Activated CD8-positive, alpha-beta memory T cell treated with anti-CD3 and anti-CD28 coated beads for 1 hour (primary cell): ENCODE data around the gene DCAF12L2.
"Not testable (repeated sequence)": the region's sequence is repeated elsewhere in the genome, so short reads cannot be mapped to it uniquely, and the experiment has no call there.

Experiments used
- DNase-seq, 2 donors: peaks; one replicate each; pipeline ENCODE4 v3.0.0-alpha.2; 2020; ENCODE audit warnings: low read depth in 1 of 2; ENCODE audit errors: extremely low read depth in 1 of 2

The DCAF12L2 gene

DNA sequence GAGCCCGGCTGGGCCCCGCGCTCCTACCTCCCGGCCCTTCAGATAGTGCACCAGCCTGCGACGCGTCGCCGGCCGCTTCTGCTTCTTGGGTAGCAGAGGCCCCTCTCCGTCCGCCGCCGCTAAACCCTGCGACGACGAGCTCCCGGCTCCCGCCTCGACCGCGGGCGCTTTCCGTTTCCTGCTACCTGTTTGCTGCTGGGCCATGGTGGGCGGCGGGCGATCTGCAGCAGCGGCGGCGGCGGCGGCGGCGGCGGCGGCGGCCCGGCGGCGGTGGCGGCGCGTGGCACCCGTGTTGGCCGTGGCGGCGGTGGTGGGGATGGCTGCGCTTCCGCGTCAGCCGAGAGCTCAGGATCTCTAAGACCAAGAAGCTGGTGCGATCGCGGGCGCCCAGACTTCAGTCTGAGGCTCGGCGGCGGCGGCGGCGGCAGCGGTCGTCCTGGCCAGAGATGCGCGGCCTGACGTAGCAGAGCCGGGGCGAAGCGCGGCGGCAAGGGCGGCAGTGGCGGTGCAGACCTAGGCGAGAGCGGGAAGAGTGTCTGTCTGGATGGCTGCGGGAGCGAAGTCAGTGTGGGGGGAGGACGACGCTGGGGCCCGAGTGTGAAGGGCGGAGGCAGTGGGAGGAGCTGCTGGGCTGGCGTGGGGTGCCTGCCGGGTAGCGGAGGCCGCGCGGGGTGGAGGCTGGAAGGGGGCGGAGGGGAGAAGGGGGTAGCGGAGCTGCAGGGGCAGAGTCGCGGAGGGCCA, at the start of gene DCAF12L2:
DCAF12L2 (minus strand) TSS at position 569 of the 741 bp plus-strand sequence; CDS start at position 204, 365 bp downstream.
- no peak for DNase-seq

GRCh38 chrX:126190888-126191287, 24.8 kb upstream of the DCAF12L2 start:
- not testable (repeated sequence) for DNase-seq

DNA sequence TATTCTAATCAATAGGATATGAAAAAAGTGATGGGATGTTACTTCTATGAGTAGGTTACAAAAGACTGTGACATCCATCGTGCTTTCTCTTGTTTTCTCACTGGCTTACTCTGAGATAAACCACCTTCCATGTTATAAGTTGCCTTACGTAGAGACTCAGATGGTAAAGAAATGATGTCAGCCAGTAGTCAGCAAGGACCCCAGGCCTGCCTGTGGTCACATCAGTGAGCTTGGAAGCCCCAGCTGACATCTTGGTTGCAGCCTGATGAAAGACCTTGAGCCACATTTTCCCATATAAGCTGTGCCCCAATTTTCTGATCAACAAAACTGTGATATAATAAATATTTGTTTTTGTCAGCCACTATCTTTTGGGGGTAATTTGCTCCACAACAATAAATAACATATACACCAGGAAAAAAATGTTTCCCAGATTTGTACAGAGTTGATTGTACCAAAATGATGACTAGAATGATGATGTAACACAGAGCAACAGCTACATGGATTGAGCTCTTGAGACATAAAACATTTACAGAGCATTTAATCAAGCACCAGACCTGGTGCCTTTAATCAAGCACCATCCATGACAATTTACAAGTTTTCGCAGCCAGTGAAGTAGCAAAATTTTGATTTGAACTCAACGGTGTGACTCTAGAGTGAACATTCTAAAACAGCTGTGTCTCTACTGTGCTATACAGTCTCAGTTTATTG, 11.2 kb upstream of the DCAF12L2 start:
- no peak for DNase-seq

- no peak for DNase-seq
Measured at GRCh38 chrX:126170720-126171119, 4.6 kb upstream of the DCAF12L2 start.

GRCh38 chrX:126167560-126167959, 1.5 kb upstream of the DCAF12L2 start:
- DNase-seq: no peak

- DNase-seq: no peak
Measured at GRCh38 chrX:126165401-126165720, 728 bp downstream of the DCAF12L2 start.

DNA sequence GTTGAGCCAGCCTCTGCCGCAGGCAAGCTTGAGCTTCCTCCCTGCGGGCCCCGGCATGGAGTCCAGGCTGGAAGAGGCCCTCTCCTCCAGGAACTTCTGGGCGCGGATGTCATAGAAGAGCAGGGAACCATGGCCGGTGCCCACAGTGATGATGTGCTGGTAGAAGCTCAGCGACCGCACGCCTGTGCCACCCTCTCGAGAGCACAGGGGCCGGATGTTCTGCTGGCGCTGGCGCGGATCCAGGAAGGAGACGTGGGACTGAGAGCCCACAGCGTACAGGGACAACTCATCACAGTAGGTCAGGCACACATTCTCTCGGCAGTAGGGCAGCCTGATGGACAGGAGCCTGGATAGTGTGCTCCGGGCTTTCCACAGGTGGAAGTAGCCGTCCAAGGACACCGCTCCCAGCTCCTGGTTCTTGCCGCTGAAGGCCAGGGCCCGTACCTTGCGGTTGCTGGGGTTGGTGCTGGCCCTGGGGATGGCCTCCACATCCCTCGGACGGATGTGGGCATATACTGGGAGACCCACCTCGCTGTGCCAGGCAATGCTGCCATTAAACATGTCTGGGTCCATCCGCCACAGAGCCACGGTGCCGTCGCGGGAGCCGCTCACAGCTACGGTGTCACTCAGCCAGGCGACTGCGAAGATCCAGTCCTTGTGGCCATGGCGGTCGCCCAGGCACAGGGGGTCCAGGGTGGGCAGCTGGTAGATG, 1.2 kb downstream of the DCAF12L2 start:
- DNase-seq: no peak

GRCh38 chrX:126164226-126164625, 1.9 kb downstream of the DCAF12L2 start:
- no peak for DNase-seq

DNA sequence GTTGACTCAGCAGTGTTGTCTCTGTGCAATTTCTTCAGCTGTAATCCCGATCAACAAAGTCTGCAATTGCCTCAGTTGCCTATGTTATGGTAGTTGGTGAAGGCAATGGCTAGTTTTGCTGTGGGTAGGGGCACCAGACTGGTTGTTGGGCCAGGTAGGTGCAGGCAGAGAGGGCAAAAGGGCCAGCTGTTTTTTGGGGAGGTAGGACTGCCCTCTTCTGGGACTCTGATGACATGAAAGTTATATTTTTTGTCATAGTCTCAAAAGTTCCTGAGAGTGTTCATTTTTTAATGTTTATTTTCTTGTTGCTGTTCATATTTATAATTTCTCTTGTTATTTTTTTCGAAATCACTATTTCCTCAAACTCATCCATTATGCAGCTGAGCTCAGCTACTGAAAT, 25.1 kb downstream of the DCAF12L2 start:
- no peak for DNase-seq

DNA sequence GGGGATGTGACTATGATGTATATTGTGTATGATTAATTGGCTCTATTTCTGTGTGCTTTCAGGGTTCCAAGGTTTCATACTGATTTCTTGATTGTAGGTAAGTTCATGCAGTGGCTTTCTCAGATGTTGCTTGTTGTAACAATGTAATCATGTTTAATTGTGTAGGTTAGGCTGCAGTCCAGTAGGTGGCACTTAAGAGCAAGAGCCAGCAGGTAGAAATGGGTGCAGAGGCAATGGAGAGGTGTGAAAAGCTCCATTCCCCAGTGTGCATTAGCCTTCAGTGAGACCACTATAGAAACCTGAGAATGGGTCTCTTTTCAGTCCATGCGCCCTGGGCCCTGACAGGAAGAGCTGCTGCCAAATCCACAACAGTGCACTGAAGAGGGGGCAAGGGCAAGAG, 28.2 kb downstream of the DCAF12L2 start:
- DNase-seq: no peak

DNA sequence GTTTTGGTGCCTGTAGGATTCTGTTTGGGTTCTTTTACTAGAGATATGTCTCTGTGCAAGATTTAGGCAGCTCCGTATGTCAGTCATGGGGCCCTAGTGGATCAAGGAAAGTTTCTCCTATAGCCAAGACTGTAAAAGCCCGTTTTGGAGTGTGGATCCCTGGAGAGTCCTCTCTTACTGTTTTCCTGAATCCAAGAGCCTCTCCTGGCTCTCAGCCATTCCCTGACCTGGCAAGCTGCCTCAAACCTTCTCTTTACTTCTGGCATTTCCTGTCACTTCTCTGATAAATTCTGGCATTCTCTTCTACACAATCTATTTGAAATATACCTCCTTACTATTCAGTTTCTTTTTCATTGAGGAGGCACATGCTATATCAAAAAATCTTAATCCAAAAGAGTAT, 41.4 kb downstream of the DCAF12L2 start:
- DNase-seq: no peak
